MCF 10A (cell line): ENCODE results near the gene KAZN. TPM values are rescaled to one million over a fixed set of nuclear protein-coding genes. Genes with fewer than 3 reads are reported as not detected.

Source experiments
- BruUV-seq: library from RNA; stranded (reverse); fragments of 400-500 nt; replicated peaks from 2 replicates; lab custom pipeline; 2021; lab: Mats Ljungman, UMichigan
- CTCF ChIA-PET: fragments of 300-600 bp; sonication (Branson Sonifier 250); formaldehyde crosslinking; extraction: SDS; loops from one replicate; lab custom pipeline; 2021; ENCODE audit warnings: antibody characterized with exemption, inconsistent platforms; lab: Yijun Ruan, JAX
- POLR2A ChIA-PET: fragments of 300-600, 350-650 bp; sonication (Branson Sonifier 250); formaldehyde crosslinking; extraction: SDS; loops from one replicate; lab custom pipeline; 2020; ENCODE audit warnings: antibody characterized with exemption, inconsistent platforms; lab: Yijun Ruan, JAX
- DNase-seq: peaks from one replicate; pipeline ENCODE4 v3.0.0-alpha.2; 2018; ENCODE audit not compliant: unreplicated experiment
- H3K27ac Mint-ChIP-seq: one replicate; pipeline ENCODE4 v1.8.0; 2022; ENCODE audit warnings: mild to moderate bottlenecking, low read depth, mixed read lengths; ENCODE audit not compliant: unreplicated experiment
- H3K27me3 Mint-ChIP-seq: one replicate; pipeline ENCODE4 v1.8.0; 2022; ENCODE audit warnings: mixed read lengths; ENCODE audit not compliant: insufficient read depth, unreplicated experiment
- H3K36me3 Mint-ChIP-seq: one replicate; pipeline ENCODE4 v1.8.0; 2022; ENCODE audit warnings: mild to moderate bottlenecking, moderate library complexity, mixed read lengths; ENCODE audit not compliant: insufficient read depth, unreplicated experiment
- H3K4me1 Mint-ChIP-seq: one replicate; pipeline ENCODE4 v1.8.0; 2022; ENCODE audit warnings: mixed read lengths; ENCODE audit not compliant: insufficient read depth, unreplicated experiment
- H3K4me3 Mint-ChIP-seq: one replicate; pipeline ENCODE4 v1.8.0; 2022; ENCODE audit warnings: mild to moderate bottlenecking, moderate library complexity, mixed read lengths; ENCODE audit not compliant: unreplicated experiment
- H3K9me3 Mint-ChIP-seq: one replicate; pipeline ENCODE4 v1.8.0; 2022; ENCODE audit warnings: mixed read lengths; ENCODE audit not compliant: unreplicated experiment
- intact Hi-C: fragments of 100-400 bp; cut with micrococcal nuclease; formaldehyde crosslinking; loops from 2 replicates; pipeline ENCODE4 v1.14.1; 2022
- total RNA-seq: library from RNA; stranded (reverse); gene quantifications from 2 replicates; pipeline ENCODE4 v1.2.3, GENCODE V29; 2022
- TF ChIP-seq, protein P1 (sequence below): fragments of 200-600 bp; IDR thresholded peaks from one replicate; pipeline ENCODE4 v1.8.0; 2022; ENCODE audit warnings: antibody characterized with exemption, mild to moderate bottlenecking; ENCODE audit not compliant: unreplicated experiment

The KAZN gene
- total RNA-seq, 1 experiment from 2014 or later: 3.3 TPM

DNA sequence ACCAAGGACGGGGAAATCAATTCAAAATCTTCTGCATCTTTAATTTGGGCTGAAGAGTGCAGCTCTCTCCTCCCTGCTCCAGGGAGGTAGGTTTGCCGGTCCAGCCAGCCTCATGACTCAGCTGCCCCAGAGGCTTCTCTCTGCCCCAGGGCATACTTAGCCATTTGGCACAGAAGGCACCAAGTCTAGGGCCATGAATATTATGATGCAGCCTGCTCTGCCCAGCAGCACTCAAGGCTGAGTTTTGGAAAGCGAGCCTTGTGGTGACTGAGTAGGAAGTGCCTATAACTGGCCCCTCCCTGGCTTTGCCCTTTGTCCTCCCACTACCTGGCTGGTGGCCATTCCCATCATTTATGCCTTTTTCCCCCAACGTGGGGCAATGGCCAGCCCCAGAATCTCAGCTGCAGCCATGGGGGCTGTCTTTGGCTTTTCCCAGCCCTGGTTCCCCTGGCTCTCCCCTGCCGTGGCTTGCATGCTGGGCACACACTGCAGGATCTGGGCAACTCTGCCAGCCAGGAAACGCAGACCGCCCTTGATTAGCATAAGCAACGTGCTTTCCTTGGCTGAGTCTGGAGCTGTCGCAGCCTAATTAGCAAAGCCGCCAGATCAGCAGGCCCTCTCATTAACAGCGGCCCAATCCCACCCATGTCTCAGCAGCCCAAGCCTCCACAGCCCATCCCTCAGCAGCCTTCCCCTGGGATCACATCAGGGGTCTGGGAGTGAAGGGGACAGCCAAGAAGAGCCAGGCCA is 296.5 kb downstream of the KAZN start:
- H3K36me3 Mint-ChIP-seq: no peaks in the 10 kb centered on the region
- TF ChIP-seq, protein P1, sequence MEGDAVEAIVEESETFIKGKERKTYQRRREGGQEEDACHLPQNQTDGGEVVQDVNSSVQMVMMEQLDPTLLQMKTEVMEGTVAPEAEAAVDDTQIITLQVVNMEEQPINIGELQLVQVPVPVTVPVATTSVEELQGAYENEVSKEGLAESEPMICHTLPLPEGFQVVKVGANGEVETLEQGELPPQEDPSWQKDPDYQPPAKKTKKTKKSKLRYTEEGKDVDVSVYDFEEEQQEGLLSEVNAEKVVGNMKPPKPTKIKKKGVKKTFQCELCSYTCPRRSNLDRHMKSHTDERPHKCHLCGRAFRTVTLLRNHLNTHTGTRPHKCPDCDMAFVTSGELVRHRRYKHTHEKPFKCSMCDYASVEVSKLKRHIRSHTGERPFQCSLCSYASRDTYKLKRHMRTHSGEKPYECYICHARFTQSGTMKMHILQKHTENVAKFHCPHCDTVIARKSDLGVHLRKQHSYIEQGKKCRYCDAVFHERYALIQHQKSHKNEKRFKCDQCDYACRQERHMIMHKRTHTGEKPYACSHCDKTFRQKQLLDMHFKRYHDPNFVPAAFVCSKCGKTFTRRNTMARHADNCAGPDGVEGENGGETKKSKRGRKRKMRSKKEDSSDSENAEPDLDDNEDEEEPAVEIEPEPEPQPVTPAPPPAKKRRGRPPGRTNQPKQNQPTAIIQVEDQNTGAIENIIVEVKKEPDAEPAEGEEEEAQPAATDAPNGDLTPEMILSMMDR: no peak
- H3K9me3 Mint-ChIP-seq: no peaks in the 10 kb centered on the region
- intact Hi-C loops: no loop called here
- H3K27ac Mint-ChIP-seq: no peak overlapping the region
- peaks cover 14% of the 10 kb centered on the region for H3K4me1 Mint-ChIP-seq
- no peak for DNase-seq
- BruUV-seq: no TSS peak
- no peaks in the 10 kb centered on the region for H3K27me3 Mint-ChIP-seq
- ChIA-PET POLR2A (no interaction called here), CTCF (interaction anchor here (1.2 kb wide), 1 partner anchor 13 kb away, joined by 3 read pairs; no protein-coding TSS in a partner anchor)
- no peak overlapping the region for H3K4me3 Mint-ChIP-seq

DNA sequence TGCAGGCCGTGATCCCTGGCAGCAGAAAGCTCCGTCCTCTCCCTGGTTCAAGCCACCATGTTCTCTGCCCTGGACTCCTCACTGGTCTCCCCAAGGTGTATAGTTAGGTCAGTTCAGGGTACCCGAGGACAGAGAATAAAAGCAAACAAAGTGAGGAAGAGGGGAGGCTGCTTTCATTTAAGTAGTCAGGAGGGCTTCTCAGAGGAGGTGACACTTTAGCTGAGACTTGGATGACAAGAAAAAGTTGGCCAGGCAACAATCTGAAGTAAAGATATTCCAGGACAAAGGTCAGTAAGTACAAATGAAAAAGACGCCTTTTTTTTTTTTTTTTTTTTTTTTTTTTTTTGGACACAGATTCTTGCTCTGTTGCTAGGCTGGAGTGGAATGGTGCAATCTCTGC is 297.2 kb downstream of the KAZN start:
- intact Hi-C loops: no loop called here
- ChIA-PET POLR2A (interaction anchor here (1.2 kb wide), 1 partner anchor 11 kb away, joined by 4 read pairs; no protein-coding TSS in a partner anchor), CTCF (no interaction called here)
- Mint-ChIP-seq H3K4me3 (no peak overlapping the region), H3K9me3 (no peaks in the 10 kb centered on the region), H3K27me3 (no peaks in the 10 kb centered on the region), H3K4me1 (peaks cover 14% of the 10 kb centered on the region), H3K27ac (no peak overlapping the region), H3K36me3 (no peaks in the 10 kb centered on the region)
- TF ChIP-seq, protein P1: no peak
- no peak for DNase-seq
- no TSS peak for BruUV-seq

DNA sequence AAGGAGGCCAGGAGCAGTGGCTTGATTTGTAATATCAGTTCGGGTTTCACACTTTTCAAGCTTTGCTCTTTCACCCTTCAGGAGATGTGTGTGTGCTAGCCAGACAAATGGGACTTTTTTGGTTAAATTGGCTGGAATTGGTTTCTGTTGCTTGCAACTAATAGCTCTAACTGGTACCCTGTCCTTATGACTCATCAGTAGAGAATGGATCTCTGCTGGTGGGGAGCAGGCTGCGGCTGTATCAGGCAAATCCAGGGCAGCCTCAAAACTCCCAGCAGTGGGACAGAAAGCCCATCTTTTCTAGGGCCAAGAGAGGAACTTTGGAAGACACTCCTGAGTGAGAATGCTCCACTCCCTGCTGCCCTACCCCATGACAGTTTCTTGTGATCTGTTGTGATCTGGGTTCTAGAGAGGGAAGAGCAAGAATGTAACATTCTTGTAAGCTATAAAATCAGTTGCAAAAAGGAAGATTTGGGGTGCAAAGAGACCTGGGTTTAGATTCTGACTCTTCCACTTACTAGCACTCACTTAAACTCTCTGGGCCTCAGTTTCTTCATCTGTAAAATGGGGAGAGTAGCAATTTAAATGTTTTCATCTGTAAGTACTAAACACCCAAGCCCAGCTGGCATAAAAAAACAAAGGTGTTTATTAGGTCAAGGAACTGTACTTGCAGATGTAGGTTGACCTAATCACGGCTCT is 298.0 kb downstream of the KAZN start:
- CTCF ChIA-PET: interaction anchor here (0.6 to 2.3 kb wide), 4 partner anchors 18 to 48 kb away, joined by 3 to 13 read pairs (median 4); no protein-coding TSS in a partner anchor
- H3K4me3 Mint-ChIP-seq: no peak overlapping the region
- peaks cover 14% of the 10 kb centered on the region for H3K4me1 Mint-ChIP-seq
- no peaks in the 10 kb centered on the region for H3K27me3 Mint-ChIP-seq
- intact Hi-C loops: no loop called here
- POLR2A ChIA-PET: interaction anchor here (1.2 kb wide), 1 partner anchor 10 kb away, joined by 4 read pairs; no protein-coding TSS in a partner anchor
- no peaks in the 10 kb centered on the region for H3K9me3 Mint-ChIP-seq
- H3K36me3 Mint-ChIP-seq: no peaks in the 10 kb centered on the region
- BruUV-seq: no TSS peak
- no peak for DNase-seq
- TF ChIP-seq, protein P1: no peak
- H3K27ac Mint-ChIP-seq: no peak overlapping the region

DNA sequence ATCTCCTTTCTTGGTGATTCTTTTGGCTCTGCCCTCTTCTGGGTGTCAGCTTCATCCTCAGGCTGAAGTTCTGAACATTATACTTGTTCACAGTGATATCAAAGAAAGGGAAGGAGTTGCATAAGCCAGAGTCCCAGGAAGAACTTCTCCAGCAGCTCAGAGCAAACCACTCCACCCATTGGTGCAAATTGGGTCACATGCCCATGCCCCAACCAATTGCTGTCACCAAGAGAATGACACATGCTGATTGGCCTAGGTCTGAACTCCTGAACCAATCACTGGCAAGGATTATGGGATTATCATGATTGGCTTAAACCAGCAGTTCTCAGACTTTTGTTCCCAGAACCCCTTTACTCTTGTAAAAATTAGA is 298.6 kb downstream of the KAZN start:
- no peak for DNase-seq

More for the DNA sequence above, 298.6 kb downstream of the KAZN start:
- ChIA-PET CTCF (interaction anchor here (0.6 to 2.3 kb wide), 4 partner anchors 17 to 49 kb away, joined by 3 to 13 read pairs (median 4); no protein-coding TSS in a partner anchor), POLR2A (no interaction called here)
- no peak overlapping the region for H3K4me3 Mint-ChIP-seq
- H3K27me3 Mint-ChIP-seq: no peaks in the 10 kb centered on the region
- TF ChIP-seq, protein P1: no peak
- intact Hi-C loops: no loop called here
- no TSS peak for BruUV-seq
- H3K36me3 Mint-ChIP-seq: no peaks in the 10 kb centered on the region
- H3K9me3 Mint-ChIP-seq: no peaks in the 10 kb centered on the region
- no peak overlapping the region for H3K27ac Mint-ChIP-seq
- H3K4me1 Mint-ChIP-seq: peaks cover 14% of the 10 kb centered on the region
